ENCODE results near the gene ZNF296. TPM values are rescaled to one million over a fixed set of nuclear protein-coding genes. Genes with fewer than 3 reads are reported as not detected.

Gene ZNF296
- total and polyA plus RNA-seq, 2 of the 13 experiments (the other 11 are each of a cell fraction or from before 2014, with no cell fraction given): 0.26 to 0.62 TPM

GRCh38 chr19:45092747-45093678 is 16.7 kb upstream of the ZNF296 start, which contains the start of gene PPP1R37 (continued):
- no peak for TF ChIP-seq GPBP1L1 (CRISPR knock-in tag; IDR thresholded peaks at IDR 0.05)
- TF ChIP-seq MTF1 (CRISPR knock-in tag; IDR thresholded peaks at IDR 0.05): no peak
- 0 out of 2 replicates have a peak, but pooled peaks have one; percentile 28 for TF ChIP-seq PLSCR1 (CRISPR knock-in tag; IDR thresholded peaks at IDR 0.05; ENCODE audit: borderline replicate concordance)
- no peak for TF ChIP-seq HNRNPUL1 (IDR thresholded peaks at IDR 0.05; ENCODE audit: low read depth, low read length)
- TF ChIP-seq ZBTB39 (CRISPR knock-in tag; IDR thresholded peaks at IDR 0.05): 0 out of 2 replicates have a peak, but pooled peaks have one; percentile 16
- peak; percentile 37; the same call in 1 of the 2 replicates for TF ChIP-seq ZNF335 (CRISPR knock-in tag; IDR thresholded peaks at IDR 0.05)
- TF ChIP-seq MZF1 (CRISPR knock-in tag; IDR thresholded peaks at IDR 0.05; ENCODE audit: borderline replicate concordance): no peak
- TF ChIP-seq RFX1 (IDR thresholded peaks at IDR 0.05): peak; percentile 42; the same call in 1 of the 2 replicates
- TF ChIP-seq CTCF (CRISPR knock-in tag; IDR thresholded peaks at IDR 0.05): peak; percentile 30; the same call in 1 of the 2 replicates
- peak; percentile 31; the same call in 1 of the 2 replicates for TF ChIP-seq ZNF431 (CRISPR knock-in tag; IDR thresholded peaks at IDR 0.05; ENCODE audit: borderline replicate concordance, low read depth)
- TF ChIP-seq ZNF605 (CRISPR knock-in tag; IDR thresholded peaks at IDR 0.05): peak; percentile 61
- TF ChIP-seq FUBP1 (CRISPR knock-in tag; IDR thresholded peaks at IDR 0.05; ENCODE audit: borderline replicate concordance): no peak
- no peak for TF ChIP-seq ATAD3A (CRISPR knock-in tag; IDR thresholded peaks at IDR 0.05)
- 0 out of 2 replicates have a peak, but pooled peaks have one; percentile 38 for TF ChIP-seq ZNF34 (CRISPR knock-in tag; IDR thresholded peaks at IDR 0.05; ENCODE audit: borderline replicate concordance)
